GM13977 (cell line): ENCODE results near the gene NPFFR2.
"Not testable (repeated sequence)": the region's sequence is repeated elsewhere in the genome, so short reads cannot be mapped to it uniquely, and the experiment has no call there.

Source experiments
- DNase-seq: peaks from one replicate; pipeline ENCODE4 v3.0.0; 2012; ENCODE audit warnings: low spot score
- in situ Hi-C: fragments of 300-500 bp; cut with MboI; formaldehyde crosslinking; loops from one replicate; pipeline ENCODE4 v1.12.0; 2022; ENCODE audit warnings: low sequenced_read_pairs, low pct_unique_long_range_greater_than_20kb, mixed read lengths, inconsistent platforms; ENCODE audit not compliant: unreplicated experiment
- TF ChIP-seq, protein P1 (sequence below): IDR thresholded peaks from 2 replicates; pipeline ENCODE4 v1.5.1; 2012; ENCODE audit warnings: mild to moderate bottlenecking, control low read depth; ENCODE audit not compliant: insufficient read depth; ENCODE audit errors: extremely low read depth, missing control alignments

Gene NPFFR2

DNA sequence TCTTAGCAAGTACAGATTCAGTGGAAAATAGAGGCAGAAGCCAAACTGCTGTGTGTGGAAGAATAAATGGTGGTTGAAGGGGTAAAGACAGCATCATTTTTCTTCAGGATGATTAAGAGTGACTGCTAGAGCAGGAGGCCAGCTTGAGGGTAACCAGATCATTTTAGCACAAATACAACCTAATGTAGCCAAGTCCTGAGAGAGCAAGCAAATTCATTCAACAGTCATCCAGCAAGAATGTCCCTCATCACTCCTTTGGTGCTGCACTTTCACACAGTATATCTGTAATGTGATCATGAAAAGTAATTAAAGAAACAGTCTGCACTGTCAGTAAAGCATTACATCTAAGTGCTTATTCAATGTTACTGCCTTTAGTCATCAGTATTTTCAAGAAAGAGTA, 44.8 kb downstream of the NPFFR2 start:
- DNase-seq: no peak
- TF ChIP-seq, protein P1, sequence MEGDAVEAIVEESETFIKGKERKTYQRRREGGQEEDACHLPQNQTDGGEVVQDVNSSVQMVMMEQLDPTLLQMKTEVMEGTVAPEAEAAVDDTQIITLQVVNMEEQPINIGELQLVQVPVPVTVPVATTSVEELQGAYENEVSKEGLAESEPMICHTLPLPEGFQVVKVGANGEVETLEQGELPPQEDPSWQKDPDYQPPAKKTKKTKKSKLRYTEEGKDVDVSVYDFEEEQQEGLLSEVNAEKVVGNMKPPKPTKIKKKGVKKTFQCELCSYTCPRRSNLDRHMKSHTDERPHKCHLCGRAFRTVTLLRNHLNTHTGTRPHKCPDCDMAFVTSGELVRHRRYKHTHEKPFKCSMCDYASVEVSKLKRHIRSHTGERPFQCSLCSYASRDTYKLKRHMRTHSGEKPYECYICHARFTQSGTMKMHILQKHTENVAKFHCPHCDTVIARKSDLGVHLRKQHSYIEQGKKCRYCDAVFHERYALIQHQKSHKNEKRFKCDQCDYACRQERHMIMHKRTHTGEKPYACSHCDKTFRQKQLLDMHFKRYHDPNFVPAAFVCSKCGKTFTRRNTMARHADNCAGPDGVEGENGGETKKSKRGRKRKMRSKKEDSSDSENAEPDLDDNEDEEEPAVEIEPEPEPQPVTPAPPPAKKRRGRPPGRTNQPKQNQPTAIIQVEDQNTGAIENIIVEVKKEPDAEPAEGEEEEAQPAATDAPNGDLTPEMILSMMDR: no peak
- in situ Hi-C loops: no loop called here

DNA sequence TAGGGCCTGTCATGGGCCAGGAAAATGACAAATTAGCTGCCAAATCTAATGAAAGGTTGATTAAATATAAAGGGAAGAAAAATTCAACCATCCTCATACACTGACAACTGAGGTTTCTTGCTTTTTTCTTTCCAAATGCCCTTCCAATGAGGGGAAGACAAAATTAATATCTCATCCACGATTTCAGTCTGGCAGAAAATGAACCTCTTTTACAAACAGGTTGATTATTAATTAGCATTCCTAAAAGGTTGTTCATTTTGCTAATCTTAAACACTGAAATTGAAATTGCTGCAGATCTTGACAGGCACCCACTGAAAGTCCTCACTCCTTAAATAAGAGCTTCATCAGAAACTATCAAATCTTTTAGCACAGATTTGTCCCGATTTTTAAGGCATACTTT, 45.5 kb downstream of the NPFFR2 start:
- TF ChIP-seq, protein P1: no peak
- no peak for DNase-seq
- in situ Hi-C loops: no loop called here

DNA sequence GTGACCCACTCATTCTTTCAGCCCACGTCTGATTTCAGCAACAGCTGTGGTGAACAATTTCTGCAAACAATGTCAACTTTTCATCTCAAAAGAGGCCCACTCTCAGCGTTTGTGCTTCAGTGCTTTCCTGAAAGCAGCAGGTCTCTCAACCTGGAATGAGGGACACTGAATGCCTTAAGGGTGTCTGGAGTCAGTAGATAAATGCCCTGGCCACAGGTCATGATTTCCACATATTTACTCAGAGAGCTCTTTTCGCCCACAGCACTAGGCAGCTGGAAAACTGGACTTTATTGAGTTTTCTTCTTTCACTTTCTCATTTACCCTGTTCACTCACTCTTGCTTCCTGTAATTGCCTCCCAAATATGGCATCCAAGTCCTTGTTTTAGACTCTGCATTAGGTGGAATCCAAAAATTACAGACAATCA, 52.8 kb downstream of the NPFFR2 start:
- in situ Hi-C loops: no loop called here
- DNase-seq: no peak

DNA sequence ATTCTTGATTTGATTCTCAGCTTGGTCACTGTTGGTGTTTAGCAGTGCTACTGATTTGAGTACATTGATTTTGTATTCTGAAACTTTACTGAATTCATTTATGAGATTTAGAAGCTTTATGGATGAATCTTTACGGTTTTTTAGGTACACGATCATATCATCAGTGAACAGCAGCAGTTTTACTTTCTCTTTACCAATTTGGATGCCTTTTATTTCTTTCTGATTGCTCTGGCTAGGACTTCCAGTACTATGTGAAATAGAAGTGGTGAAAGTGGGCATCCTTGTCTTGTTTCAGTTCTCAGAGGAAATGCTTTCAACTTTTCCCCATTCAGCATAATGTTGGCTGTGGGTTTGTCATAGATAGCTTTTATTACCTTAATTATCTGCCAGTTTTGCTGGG, 58.8 kb downstream of the NPFFR2 start:
- DNase-seq, in situ Hi-C loops: not testable (repeated sequence)

More for the DNA sequence above, 52.8 kb downstream of the NPFFR2 start:
- TF ChIP-seq, protein P1: no peak

DNA sequence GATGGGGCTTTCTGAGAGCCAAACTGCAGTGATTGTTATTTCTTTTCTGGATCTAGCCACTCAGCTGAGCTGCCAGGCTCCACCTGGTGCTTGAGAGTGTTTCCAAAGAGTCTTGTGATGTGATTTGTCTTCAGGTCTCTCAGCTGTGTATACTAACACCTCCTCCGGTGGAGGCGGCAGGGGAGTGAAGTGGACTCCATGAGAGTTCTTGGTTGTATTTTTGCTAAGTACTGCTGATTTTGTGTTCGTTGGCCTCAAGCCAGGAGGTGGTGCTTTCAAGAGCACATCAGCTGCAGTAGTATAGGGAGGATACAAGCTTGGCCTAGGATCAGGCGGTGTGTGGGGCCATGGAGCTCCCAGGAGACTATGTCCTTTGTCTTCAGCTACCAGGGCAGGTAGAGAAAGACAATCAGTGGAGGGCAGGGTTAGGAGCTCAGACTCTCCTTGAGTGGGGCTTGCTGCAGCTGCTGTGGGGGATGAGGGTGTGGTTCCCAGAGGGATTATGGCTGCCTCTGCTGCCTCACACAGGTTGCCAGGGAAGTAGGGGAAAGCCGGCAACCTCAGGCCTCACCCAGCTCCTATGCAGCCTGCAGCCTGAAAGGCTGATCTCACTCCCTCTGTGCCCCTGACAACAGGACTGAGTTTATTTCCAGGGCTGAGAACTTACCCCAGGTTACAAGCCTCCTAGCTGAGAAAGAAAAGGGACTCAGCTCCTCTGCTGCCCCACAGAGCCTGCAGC, 62.4 kb downstream of the NPFFR2 start:
- TF ChIP-seq, protein P1: no peak
- in situ Hi-C loops: no loop called here
- DNase-seq: no peak

DNA sequence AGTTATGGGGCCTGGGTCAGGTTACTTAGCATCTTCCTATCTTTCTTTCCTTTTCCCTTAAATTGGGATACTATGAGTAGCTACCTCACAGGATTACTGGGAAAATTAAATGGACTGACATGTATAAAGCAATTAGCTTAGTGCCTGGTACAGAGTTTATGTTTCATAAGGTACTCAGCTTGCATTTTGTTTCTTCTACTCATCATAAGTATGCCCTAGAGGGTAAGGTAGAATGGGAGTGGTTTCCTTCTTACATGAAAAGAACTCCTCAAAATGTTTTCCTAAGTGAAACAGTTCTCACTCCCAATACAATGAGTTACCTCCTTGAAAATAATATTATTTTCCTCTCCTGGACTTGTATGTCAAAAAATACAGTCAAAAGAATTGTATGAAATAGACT, 75.7 kb downstream of the NPFFR2 start:
- DNase-seq: no peak
- in situ Hi-C loops: no loop called here
- TF ChIP-seq, protein P1: no peak

DNA sequence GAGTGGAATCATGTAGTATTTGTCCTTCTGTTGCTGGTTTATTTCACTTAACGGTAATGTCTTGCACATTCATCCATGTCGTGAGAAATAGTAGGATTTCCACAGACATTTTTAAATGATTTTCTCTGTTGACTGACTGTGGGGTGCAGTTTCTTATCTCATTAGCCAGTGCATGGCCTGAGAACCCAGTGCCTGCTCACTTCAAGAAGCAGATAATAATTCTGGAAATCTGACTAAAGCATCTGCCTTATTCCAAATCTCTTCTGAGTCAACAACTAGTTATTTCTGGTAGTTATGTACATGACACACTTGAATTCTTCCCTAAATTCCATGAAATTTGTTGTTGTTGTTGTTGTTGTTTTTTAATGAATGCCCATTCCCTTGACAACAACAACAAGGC, 77.6 kb downstream of the NPFFR2 start:
- TF ChIP-seq, protein P1: no peak
- in situ Hi-C loops: no loop called here
- no peak for DNase-seq
